Measurements from ENCODE around the gene PRKAG2.

The PRKAG2 gene

DNA sequence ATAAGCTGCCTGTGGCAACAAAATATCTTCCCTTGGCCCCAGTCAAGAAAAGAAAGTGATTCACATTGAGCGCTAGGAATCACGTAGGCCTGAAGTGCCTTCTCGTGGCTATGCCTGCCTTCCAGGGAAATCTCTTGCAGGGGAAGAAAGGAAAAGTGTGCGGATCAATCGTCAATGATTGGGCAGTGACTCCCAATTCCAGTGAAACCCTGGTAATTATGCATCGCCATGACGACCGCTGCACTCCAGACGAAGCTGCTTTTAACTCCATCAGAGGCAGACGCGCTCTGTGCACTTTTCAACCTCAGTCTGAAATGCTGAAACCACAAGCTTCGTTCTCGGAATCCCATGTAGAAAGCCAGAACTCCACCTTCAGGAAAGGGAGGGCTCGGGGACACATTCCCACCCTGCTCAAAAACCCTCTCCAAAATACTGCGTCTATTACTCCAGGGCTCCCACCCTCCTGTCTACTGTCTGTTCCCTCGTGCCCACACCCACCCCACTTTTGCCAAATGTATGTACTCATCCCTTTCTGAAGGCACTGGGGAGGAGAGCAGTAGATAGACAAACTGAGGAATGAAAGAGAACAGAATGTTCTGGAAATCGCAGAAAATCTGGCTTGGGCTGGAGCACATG lies 24.2 kb upstream of the PRKAG2 start:
- no peak for DNase-seq (ENCODE audit: low read depth)

DNA sequence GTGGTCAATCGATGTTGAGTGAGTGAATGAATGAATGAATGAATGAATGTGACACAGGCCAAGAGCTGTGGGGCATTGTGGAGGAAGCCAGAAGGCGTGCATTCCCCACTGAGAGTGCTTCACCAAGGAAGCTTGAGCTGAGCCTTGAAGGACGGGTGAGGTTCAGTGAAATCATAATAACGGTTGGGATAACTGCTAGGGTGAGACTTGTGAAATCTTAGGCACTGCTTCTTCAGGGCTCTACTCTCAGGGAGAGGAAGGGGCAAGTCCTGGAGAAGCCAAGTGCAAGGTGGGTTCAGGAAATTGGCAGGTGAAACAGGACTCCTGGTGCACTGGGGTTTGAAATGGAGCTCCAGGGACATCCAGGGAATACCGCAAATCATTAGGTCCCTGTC lies 23.7 kb upstream of the PRKAG2 start:
- DNase-seq (ENCODE audit: low read depth): no peak

DNA sequence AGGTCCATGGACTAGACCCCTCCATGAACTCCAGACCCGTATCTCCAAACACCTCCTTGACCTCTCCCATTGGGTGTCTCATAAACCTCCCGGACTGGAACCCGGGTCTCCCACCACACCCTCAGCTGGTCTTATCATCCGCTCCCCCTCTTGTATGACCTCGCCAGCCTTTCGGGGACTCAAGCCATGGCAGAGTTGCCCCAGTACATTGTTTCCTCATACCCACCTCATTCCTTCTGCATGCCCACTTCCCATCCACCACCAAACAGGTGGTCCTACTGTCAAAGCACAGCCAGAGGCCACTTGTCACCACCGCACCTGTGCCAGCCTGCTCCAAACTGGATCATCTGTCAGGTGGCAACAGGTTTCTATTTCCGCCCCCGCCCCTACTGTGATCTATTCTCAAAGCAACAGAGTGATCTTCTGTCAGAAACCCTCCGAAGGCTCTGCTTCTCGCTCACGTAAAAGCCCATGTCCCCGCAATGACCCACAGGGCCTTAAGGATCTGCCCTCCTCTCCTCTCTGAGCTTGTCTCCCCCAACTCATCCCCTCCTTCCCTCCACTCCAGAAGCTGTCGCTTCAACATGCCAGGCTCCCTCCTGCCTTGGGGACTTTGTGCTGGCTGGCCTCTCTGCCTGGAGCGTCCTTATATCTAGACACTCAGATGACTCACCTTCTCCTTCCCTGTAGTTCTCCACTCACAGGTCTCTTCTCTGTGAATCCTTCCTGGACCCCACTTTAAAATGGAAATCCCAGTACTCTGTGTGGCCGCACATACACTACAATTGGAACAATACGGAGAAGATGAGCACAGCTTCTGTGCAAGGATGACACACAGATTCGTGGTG lies 22.8 kb upstream of the PRKAG2 start:
- DNase-seq (ENCODE audit: low read depth): no peak

DNA sequence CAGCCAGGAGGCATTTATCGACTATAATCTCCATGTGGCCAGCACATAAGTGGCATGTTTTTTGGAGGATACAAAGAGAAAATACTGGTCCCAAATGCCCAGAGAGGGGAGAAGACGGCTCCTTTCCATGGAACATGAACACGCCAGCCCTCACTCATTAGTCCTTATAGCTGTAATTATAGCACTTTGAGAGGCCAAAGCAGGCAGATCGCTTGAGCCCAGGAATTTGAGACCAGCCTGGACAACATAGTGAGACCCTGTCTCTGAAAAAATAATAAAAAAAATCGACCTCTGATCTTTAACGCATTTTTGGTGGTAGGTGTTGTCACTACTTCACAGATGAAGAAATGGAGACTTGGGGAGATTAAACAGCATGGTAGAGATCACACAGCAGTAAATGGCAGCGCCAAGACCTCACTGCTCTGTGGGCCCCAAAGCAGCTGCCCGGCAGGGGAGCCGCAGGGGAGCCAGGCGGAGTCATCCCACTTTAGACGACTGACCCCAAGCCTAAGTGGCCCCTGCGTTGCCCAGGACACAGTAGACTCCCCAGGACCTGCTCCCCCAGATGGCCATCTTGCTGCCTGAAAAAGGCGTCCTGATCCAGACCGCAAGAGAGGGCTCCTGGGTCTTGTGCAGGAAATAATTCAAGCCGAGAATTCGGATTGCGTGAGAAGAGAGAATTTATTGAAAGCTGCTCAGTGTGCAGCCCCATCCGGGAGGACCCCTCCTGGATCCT lies 21.2 kb upstream of the PRKAG2 start:
- no peak for DNase-seq (ENCODE audit: low read depth)

DNA sequence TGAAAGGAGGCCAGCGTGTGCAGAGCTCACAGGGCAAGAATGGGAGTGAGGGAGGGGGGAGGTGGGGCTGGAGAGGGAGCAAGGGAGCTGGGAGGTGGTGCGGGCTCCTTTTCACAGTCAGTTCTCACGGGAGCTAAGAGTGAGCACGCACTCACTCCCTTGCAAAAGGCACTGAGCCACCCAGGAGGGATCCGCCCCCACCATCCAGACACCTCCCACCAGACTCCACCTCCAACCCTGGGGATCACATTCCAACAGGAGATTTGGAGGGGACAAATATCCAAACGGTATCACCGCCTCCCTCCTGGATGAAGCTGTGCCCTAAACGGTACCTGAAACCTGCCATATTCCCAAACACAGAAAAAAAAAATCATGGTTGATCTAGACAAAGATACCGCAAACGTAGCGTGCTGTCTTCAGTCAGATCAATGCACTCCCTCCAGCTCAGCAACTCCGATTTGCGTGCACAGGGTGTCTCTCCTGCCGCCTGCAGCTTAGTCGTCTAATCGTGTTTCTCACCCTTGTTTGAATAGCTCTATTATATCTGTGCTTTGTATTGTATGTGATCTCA lies 20.3 kb upstream of the PRKAG2 start:
- no peak for DNase-seq (ENCODE audit: low read depth)

DNA sequence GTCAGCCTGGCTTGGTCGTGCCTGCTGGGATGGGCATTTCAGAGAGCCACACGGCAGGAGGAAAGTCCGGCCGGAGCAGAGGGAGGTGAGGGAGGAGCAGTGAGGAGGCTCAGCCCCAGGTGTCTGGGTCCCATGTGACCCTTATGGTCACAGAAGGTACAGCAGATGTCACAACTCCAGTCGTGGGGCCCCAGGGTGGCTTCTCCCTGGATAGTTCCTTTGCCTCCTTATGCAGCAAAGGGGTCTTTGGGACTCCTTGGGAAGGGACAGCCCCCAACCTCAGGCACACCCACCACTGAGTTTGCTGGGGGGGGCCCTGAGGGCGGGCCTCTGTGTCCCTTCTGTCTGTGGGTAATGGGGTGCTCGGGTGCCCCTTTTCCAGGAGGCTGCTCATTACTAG lies 19.6 kb upstream of the PRKAG2 start:
- DNase-seq (ENCODE audit: low read depth): no peak

DNA sequence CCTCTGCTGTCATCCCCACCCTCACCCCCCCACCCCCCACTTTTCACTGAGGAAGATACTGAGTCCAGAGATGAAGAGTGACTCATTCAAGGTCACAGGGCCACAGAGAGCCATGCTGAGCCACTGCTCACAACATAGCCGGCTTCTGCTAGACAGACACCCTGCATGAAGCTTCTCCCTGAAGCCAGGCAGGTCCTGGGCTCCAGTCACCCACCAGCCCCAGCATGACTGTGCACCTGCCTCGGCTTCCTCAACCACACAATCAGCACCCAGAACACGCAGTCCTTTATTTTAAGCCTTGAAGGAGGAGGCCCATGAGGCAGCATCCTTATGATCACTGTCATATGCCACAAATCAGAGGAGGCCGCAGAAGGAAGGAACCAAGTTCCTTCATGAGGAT lies 19.2 kb upstream of the PRKAG2 start:
- no peak for DNase-seq (ENCODE audit: low read depth)

DNA sequence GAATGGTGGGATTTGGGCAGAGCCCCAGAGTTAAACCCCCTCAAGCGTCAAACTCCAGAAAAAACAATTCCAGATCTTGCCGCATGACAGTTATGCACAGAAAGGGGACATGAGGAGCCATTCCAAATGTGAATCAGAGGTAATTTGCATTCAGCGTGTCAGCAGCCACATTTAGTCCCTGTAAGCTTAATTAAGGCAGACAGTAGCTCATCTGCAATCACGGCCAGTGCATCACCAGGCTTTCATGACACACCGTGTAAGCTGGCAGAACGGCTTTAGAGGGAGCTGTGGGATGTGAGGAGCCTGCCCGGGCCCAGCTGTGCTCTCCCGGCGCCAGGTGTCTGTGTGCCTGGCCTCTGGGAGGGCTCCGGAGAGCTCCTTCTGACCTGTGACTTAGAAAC lies 18.7 kb upstream of the PRKAG2 start:
- DNase-seq (ENCODE audit: low read depth): no peak

DNA sequence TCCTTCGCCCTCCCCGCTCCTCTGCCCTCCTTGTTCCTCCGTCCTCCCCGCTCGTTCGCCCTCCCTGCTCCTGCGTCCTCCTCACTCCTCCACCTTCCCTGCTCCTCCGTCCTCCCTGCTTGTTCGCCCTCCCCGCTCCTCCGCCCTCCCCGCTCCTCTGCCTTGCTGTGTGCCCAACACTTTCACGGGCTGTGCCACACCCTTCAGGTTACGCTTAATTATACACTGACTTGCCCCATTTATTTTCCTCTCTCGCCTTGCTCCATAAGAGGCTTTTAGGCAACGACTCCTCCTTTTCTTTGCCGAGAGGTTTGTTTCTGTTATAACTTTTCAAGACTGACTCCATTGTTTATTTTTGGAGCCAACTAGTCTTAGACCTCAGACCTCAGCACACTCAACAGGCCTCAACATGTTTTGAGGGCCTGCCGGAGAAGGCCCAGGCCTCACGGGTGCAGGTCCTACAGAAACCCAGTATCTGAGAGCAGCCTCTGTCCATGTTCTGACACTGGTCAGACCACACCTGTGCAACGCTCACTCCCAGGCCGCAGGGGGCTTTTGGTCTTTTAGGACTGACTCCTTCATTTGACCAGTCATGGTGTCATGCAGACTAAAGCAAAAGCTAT lies 18.2 kb upstream of the PRKAG2 start:
- DNase-seq (ENCODE audit: low read depth): no peak

DNA sequence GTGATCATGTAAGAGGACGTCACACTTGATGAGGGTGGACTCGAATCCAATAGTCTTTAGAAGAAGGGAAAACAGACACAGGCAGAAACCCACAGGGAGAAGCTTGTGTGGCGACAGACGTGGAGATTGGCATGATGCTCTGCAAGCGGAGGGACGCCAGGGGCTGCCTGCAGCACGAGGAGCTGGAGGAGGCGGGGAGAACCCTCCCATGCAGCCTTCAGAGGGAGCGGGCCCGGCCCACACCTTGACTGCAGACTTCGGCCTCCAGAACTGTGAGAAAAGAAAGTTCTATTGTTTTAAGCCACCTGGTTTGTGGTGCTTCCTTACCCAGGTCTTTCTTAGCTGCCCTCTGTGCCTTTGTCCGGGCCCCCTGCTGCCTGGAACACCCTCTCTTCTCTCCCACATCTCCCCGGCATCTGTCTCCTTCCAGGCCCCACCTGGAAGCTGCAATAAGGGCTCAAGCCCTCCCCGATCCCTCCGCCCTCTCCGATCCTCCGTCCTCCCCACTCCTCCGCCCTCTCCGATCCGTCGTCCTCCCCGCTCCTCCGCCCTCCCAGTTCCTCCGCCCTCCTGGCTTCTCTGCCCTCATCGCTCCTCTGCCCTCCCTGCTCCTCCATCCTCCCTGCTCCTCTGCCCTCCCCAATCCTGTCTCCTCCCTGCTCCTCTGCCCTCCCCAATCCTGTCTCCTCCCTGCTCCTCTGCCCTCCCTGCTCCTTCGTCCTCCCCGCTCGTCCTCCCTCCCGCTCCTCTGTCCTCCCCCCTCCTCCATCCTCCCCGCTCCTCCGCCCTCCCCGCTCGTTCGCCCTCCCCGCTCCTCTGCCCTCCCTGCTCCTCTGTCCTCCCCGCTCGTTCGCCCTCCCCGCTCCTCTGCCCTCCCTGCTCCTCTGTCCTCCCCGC lies 17.4 kb upstream of the PRKAG2 start:
- no peak for DNase-seq (ENCODE audit: low read depth)

DNA sequence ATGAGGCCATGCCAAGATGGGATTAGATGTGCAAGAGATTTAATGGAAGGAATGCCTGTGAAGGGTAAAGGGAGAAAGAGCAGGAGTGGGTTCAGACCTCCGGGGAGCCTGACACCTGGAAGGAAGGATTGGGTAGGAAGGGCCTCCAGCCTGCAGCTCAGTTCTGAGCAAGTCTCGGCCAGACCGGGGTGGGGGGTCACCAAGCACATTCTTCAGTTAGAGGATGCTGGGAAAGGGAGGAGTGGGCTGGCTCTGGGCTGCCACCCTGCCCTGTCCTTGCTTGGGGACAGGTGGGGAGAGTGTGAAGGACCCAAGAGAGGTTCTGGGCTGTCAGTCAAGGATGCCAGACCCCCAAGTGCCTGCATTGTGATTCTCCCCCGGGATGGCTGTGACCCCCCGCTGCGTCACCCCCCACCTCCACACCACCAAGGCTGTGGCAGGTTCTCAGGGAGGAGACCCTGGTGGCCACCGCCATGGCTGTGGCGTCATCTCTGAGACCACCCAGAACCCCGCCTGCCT lies 16.5 kb upstream of the PRKAG2 start:
- no peak for DNase-seq (ENCODE audit: low read depth)

DNA sequence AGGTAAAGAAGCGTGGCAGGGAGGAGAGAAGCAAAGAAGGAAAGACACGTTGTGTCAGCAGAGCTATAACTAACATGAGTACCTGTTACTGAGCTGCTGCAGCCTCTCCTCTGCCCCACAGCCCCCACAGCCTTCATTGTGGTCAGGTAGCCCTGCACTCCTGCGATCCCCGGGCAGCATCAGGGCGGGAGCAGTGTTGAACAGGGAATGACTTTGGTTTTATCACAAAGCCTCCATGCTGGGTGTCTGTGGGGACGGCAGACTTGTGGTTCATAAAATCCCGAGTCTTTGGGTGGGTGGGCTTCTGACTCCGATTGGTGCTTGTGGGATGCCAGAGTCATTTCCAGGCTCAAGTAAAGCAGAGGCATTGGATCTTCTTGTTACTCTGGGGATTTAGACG lies 14.8 kb upstream of the PRKAG2 start:
- DNase-seq (ENCODE audit: low read depth): no peak

DNA sequence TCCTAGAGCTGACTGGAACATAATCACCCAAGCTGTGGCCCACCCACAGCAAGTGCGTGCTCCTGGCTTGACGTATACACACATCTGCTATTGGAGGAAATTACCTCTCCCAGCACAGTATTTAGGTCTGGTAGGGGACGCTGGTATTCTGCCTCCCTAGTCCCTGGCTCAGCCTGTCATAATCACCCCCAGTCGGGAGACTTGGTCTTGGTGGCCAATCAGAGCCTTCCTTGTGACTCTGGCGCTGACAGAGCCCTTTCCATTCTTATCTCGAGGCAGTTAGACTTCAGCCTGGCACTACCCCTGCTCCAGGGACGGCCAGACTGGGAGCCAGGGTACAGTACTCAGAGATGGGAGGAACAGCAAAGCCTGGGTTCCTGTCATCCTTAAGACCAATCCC lies 14.3 kb upstream of the PRKAG2 start:
- no peak for DNase-seq (ENCODE audit: low read depth)

DNA sequence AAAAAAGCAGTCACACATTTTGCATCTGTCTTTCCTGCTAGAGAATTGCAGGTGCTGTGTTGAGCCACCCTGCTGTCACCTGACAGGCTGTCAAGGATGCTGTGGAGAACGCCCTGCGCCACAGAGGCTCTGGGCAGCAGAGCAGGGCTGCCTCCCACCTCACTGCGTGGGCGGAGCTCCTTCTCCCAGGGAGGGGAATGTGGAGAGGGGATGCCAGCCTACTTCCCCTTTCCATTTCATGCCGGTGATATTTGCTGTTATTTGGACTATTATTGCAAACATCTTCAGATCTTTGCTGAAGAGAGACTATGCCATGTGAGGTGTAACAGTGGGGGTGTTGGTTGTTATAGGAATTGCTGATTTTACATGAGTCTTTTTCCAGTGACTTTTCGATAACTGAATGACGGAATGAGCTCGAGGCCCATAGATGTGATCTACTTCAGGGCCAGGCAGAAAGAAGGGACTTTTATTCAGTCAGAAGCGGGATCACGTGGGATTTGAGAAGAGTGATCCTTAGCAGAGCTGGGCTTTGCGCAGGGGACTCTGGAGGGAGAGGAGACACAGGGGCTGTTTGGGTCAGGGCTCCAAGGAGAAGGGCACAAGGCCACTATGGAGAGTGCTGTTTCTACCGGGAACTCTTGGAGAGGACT lies 13.6 kb upstream of the PRKAG2 start:
- DNase-seq (ENCODE audit: low read depth): no peak

DNA sequence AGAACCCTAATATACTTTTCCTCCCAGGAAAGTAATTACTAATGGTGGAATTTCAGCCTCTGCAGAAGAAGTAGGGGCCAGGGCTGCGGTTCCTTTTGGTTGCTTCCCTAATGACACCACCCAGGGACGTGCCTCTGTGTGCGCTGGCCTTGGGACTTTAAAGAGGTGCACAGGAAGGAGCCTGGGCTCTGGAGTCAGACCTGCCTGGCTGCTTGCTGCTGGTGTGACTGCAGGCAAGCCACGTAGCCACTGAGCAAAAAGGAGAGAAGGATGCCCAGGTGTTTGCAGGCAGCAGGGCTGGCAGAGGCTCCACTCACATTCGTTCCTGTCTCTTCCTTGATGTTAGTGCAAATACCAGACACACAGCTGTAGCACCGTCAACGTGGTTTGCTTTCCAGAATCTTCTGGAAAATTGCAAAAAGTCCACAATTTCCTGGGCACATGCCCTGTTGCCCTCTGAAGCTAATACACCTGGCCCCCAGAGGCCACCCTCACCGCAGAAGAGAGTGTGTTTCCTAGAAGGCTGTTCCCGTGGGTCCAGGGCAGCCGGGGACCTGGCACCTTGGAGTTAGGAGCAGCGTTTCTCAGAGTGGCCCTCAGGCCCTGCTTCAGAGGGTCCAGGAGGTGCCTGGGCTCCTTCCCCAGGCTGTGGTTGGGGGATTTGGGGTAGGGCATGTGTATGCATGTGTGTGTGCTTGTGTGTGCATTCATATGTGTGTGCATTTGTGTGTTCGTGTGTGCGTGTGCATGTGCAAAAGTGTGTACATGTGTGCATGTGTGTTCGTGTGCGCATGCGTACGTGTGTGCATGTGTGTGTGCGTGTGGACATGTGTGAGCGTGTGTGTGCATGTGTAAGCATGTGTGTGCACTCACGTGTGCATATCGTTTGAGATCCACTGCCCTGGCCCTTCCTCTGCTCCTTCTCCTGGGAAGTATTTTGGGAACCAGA lies 12.8 kb upstream of the PRKAG2 start:
- no peak for DNase-seq (ENCODE audit: low read depth)

DNA sequence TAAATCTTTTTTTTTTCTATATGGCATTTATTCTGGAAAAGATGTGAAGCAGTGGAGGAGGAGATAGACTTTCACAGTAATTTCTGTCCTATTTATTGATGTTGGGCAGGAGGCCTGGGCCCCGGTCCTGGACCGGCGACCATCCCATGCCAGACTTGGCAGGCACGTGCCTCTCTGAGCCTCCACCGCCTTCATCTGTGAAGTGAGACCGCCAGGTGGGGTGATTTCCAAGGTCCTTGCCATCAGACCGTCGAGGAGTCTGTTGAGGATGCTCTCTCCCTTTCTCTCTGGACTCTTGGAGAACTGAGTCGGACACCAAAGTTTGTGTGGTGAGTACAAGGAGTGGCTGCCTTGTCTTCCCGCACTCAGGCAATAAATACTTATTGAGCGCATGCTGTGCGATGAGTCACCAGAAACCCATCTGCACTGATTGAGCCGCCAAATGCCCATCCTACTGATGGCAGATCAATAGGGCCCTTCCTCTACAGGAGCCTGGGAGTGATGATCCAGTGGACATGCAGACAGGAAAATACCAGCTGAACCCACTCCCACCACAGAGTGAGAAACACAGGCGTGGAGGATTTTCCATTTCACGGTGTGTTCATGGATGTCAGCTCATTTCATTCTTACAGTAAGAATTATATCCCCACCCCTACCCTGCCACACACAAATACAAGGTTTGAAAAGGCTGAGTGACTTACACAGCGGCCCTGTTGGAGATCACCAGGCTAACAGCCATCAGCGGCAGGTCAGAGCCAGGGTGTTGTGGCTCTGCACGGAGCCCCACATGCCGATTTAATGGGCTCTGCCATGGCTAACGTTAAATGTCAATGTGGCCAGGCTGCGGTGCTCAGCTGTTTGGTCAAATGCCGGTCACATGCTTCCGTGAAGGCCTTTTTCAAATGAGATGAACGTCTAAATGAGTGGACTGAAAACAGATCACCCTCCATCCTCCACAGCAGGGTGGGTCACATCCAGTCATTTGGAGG lies 11.5 kb upstream of the PRKAG2 start:
- DNase-seq (ENCODE audit: low read depth): no peak

DNA sequence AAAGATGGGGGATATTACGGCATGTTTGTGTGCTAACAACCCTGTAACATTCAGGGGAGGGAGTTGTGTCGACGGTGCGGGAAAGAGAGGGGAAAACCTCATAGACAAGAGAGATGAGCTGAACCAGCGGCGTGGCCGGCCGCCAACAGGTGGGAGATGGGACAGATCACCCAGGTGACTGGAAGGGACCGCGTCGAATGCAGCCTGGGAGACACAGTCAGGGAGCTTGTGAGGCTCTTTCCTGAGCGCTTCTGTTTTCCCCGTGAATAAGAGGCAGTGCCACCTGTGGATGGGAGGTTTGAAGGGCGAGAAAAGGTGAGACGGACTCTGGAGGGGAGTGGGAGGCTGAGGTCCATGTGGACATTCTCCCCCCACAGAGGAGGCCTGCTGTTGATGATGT lies 9.9 kb upstream of the PRKAG2 start:
- no peak for DNase-seq (ENCODE audit: low read depth)

DNA sequence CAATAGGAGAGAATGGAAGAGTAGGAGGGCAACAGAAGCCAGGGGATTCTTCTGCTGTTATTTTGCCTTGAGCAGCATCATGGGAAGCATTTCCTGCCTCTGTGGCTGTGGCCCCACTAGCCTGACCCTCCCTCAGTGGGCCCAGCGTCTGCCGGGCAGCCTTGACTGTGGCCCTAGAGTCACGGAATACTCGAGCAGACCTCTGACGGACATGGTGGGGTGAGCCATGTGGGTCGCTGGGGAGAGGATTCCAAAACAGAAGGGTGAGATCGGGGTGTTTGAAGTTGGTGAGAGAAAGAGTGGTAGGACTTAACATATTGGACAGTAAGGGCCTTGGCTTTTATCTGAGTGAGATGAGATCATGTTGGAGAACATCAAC lies 8.3 kb upstream of the PRKAG2 start:
- DNase-seq (ENCODE audit: low read depth): no peak
